DMS114 treated with DMSO at 0.1 percent for 48 hours (cell line): ENCODE results near the gene CCN5.
"Not testable (repeated sequence)": the region's sequence is repeated elsewhere in the genome, so short reads cannot be mapped to it uniquely, and the experiment has no call there.

Source experiments
- DNase-seq: peaks from one replicate; lab custom pipeline; 2025; ENCODE audit not compliant: unreplicated experiment; lab: John Stamatoyannopoulos, UW

Gene CCN5

GRCh38 chr20:44756011-44756688 is 41.0 kb downstream of the CCN5 start:
- no peak for DNase-seq

GRCh38 chr20:44756956-44757355 is 41.8 kb downstream of the CCN5 start:
- no peak for DNase-seq

- no peak for DNase-seq
Measured at GRCh38 chr20:44758247-44759101, 43.3 kb downstream of the CCN5 start.

- no peak for DNase-seq
Measured at GRCh38 chr20:44759595-44759994, 44.4 kb downstream of the CCN5 start.

- DNase-seq: no peak
Measured at GRCh38 chr20:44761423-44761822, 46.3 kb downstream of the CCN5 start.

GRCh38 chr20:44762466-44763140 is 47.4 kb downstream of the CCN5 start:
- DNase-seq: no peak

GRCh38 chr20:44763798-44764197 is 48.6 kb downstream of the CCN5 start:
- DNase-seq: not testable (repeated sequence)

- no peak for DNase-seq
Measured at GRCh38 chr20:44765091-44765490, 49.9 kb downstream of the CCN5 start.

- DNase-seq: no peak
Measured at GRCh38 chr20:44765701-44766347, 50.7 kb downstream of the CCN5 start.

- DNase-seq: no peak
Measured at GRCh38 chr20:44768256-44768655, 53.1 kb downstream of the CCN5 start.

GRCh38 chr20:44768854-44769480 is 53.8 kb downstream of the CCN5 start:
- no peak for DNase-seq

GRCh38 chr20:44769481-44769863 is 54.3 kb downstream of the CCN5 start:
- DNase-seq: no peak

- DNase-seq: no peak
Measured at GRCh38 chr20:44770484-44771171, 55.5 kb downstream of the CCN5 start.

- no peak for DNase-seq
Measured at GRCh38 chr20:44771172-44771535, 56.0 kb downstream of the CCN5 start.

GRCh38 chr20:44772636-44773035 is 57.5 kb downstream of the CCN5 start:
- no peak for DNase-seq

GRCh38 chr20:44773070-44773829 is 58.1 kb downstream of the CCN5 start:
- DNase-seq: no peak

- no peak for DNase-seq
Measured at GRCh38 chr20:44776980-44777379, 61.8 kb downstream of the CCN5 start.
